ENCODE results near the gene FOXJ3.

The FOXJ3 gene

GRCh38 chr1:42146626-42147320, 188.3 kb downstream of the FOXJ3 start:
- peak; percentile 9 to 66 (median 19) for DNase-seq (ENCODE audit: low read depth in 3 of 3, low spot score in 1 of 3)

GRCh38 chr1:42145764-42146625, 189.0 kb downstream of the FOXJ3 start:
- no peak for DNase-seq (ENCODE audit: low read depth in 3 of 3, low spot score in 1 of 3)

GRCh38 chr1:42145389-42145716, 189.7 kb downstream of the FOXJ3 start:
- no peak for DNase-seq (ENCODE audit: low read depth in 3 of 3, low spot score in 1 of 3)

- DNase-seq (ENCODE audit: low read depth in 3 of 3, low spot score in 1 of 3) = no peak
Measured at GRCh38 chr1:42144711-42145388, 190.2 kb downstream of the FOXJ3 start.

- DNase-seq (ENCODE audit: low read depth in 3 of 3, low spot score in 1 of 3) = no peak
Measured at GRCh38 chr1:42143896-42144710, 190.9 kb downstream of the FOXJ3 start.

- no peak for DNase-seq (ENCODE audit: low read depth in 3 of 3, low spot score in 1 of 3)
Measured at GRCh38 chr1:42142894-42143675, 191.9 kb downstream of the FOXJ3 start.

GRCh38 chr1:42141978-42142377, 193.1 kb downstream of the FOXJ3 start:
- DNase-seq (ENCODE audit: low read depth in 3 of 3, low spot score in 1 of 3) = no peak

- no peak for DNase-seq (ENCODE audit: low read depth in 3 of 3, low spot score in 1 of 3)
Measured at GRCh38 chr1:42140191-42140590, 194.8 kb downstream of the FOXJ3 start.

GRCh38 chr1:42139444-42139843, 195.6 kb downstream of the FOXJ3 start:
- DNase-seq (ENCODE audit: low read depth in 3 of 3, low spot score in 1 of 3) = no peak

GRCh38 chr1:42138586-42138985, 196.4 kb downstream of the FOXJ3 start:
- no peak for DNase-seq (ENCODE audit: low read depth in 3 of 3, low spot score in 1 of 3)

GRCh38 chr1:42137766-42138165, 197.3 kb downstream of the FOXJ3 start:
- no peak for DNase-seq (ENCODE audit: low read depth in 3 of 3, low spot score in 1 of 3)

GRCh38 chr1:42136466-42136865, 198.6 kb downstream of the FOXJ3 start:
- no peak for DNase-seq (ENCODE audit: low read depth in 3 of 3, low spot score in 1 of 3)

- DNase-seq (ENCODE audit: low read depth in 3 of 3, low spot score in 1 of 3) = no peak
Measured at GRCh38 chr1:42135426-42135825, 199.6 kb downstream of the FOXJ3 start.

GRCh38 chr1:42133809-42134526, 201.1 kb downstream of the FOXJ3 start:
- no peak for DNase-seq (ENCODE audit: low read depth in 3 of 3, low spot score in 1 of 3)

GRCh38 chr1:42133390-42133789, 201.6 kb downstream of the FOXJ3 start:
- no peak for DNase-seq (ENCODE audit: low read depth in 3 of 3, low spot score in 1 of 3)

- DNase-seq (ENCODE audit: low read depth in 3 of 3, low spot score in 1 of 3) = no peak
Measured at GRCh38 chr1:42130061-42130660, 204.9 kb downstream of the FOXJ3 start.

- no peak for DNase-seq (ENCODE audit: low read depth in 3 of 3, low spot score in 1 of 3)
Measured at GRCh38 chr1:42128964-42129363, 206.1 kb downstream of the FOXJ3 start.

- no peak for DNase-seq (ENCODE audit: low read depth in 3 of 3, low spot score in 1 of 3)
Measured at GRCh38 chr1:42128499-42128898, 206.5 kb downstream of the FOXJ3 start.

- no peak for DNase-seq (ENCODE audit: low read depth in 3 of 3, low spot score in 1 of 3)
Measured at GRCh38 chr1:42127767-42128166, 207.3 kb downstream of the FOXJ3 start.
